Hepatocyte (in vitro differentiated cells): Measurements from ENCODE around the gene MAD1L1.

Source experiments
- CTCF ChIP-seq: fragments of 200-600 bp; sonication (generic); IDR thresholded peaks from 2 replicates; pipeline ENCODE4 v1.5.1; 2016; ENCODE audit warnings: antibody characterized with exemption, mild to moderate bottlenecking; ENCODE audit not compliant: poor library complexity
- EZH2 ChIP-seq: fragments of 200-600 bp; sonication (generic); IDR thresholded peaks from 2 replicates; pipeline ENCODE4 v1.6.1; 2016; ENCODE audit warnings: antibody characterized with exemption, mild to moderate bottlenecking, borderline replicate concordance
- EZH2phosphoT487 ChIP-seq: fragments of 200-600 bp; sonication (generic); IDR thresholded peaks from one replicate; pipeline ENCODE4 v1.6.1; 2018; ENCODE audit warnings: antibody characterized with exemption, mild to moderate bottlenecking, low read depth, moderate library complexity; ENCODE audit not compliant: unreplicated experiment, severe bottlenecking

GRCh38 chr7:1988533-1988930 lies 244.2 kb downstream of the MAD1L1 start:
- no peak for TF ChIP-seq CTCF
- TF ChIP-seq EZH2 = no peak
- TF ChIP-seq EZH2phosphoT487 = no peak
